NCI-H1694 treated with DMSO at 0.1 percent for 48 hours (cell line): ENCODE results near the gene KCNAB2.
"Not testable (repeated sequence)": the region's sequence is repeated elsewhere in the genome, so short reads cannot be mapped to it uniquely, and the experiment has no call there.

ENCODE experiments used
- DNase-seq: peaks from one replicate; lab custom pipeline; 2025; lab: John Stamatoyannopoulos, UW

The KCNAB2 gene

DNA sequence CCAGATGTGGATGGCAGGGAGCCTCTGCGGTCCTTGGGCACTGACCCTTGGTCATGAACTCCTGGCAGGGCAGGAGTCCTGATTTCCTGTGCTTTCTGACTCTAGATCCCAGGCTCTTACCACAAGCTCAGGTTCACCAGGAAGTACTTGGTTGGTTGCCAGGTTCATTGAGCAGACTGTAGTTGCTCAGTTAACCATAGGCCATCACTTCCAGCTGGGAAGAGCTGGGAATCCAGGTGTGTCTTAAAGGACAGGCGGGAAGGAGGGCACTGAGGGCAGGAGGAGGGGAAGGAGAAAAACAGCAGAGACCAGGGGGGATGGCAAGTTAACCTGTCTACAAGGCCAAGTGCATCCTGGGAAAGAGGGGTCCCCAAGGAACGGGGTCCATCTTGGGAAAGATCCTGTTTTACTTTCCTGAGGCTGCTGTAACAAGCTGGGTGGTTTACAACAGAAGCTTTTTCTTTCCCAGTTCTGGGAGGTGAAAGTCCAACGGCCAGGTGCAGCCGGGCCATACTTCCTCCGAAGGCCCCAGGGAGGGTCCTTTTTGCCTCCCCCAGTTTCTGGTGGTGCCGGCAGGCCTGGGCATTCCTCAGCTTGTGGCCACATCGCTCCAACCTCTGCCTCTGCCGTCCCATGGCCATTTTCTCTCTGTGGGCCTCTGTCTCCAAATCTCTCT, 11.6 kb downstream of the KCNAB2 start:
- no peak for DNase-seq

DNA sequence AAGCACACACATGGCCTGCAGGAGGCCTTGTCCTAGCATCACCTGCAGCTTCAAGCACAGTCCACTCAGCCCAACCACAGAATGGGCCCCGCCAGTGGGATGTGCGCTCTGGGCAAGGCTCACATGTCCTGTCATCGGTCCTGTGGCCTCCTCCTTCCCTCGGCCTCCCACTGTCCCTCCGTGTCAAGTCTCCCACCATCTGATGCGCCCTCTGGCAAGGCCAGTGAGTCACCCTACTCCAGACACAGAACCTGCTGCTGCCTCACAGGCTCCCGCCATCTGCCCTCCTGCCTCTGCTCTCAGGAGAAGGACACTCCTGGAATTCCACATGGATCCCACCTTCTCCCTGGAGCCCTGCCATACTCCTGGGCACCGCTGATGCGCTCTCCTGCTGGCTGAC, 14.2 kb downstream of the KCNAB2 start:
- DNase-seq, result no peak

DNA sequence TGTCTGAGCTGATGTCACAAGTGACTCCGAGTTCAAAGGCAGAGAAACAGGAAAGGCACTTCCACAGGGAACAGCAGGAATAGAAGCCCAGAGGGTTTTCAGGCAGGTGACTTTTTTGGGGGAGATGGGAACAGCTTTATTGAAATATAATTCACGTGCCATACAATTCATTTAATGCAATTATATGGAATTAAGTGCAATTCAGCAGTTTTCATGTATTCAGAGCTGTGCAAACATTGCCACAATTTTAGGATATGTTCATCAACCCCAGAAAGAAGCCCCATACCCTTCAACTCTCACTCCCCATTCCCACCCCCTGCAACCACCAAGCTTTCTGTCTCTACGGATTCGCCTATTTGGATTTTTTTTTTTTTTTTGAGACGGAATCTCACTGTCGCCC, 17.0 kb downstream of the KCNAB2 start:
- no peak for DNase-seq

DNA sequence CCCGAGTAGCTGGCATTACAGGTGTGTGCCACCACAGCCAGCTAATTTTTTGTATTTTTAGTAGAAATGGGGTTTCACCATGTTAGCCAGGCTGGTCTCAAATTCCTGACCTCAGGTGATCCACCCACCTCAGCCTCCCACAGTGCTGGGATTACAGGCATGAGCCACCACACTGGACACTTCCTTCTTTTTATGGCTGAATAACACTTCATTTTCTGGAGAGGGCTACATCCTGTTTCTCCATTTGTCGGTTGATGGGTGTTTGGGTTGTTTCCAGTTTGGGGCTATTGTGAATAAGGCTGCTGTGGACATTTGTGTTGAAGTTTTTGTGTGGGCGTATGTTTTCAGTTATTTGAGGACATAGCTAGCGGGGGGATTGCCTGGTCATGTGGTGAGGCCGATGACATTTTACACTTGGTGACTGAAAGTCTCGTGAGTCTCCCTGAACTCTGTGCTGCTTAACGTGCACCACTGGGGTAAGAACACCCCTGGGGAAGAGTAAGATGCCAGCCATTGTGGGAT, 17.9 kb downstream of the KCNAB2 start:
- not testable (repeated sequence) for DNase-seq

DNA sequence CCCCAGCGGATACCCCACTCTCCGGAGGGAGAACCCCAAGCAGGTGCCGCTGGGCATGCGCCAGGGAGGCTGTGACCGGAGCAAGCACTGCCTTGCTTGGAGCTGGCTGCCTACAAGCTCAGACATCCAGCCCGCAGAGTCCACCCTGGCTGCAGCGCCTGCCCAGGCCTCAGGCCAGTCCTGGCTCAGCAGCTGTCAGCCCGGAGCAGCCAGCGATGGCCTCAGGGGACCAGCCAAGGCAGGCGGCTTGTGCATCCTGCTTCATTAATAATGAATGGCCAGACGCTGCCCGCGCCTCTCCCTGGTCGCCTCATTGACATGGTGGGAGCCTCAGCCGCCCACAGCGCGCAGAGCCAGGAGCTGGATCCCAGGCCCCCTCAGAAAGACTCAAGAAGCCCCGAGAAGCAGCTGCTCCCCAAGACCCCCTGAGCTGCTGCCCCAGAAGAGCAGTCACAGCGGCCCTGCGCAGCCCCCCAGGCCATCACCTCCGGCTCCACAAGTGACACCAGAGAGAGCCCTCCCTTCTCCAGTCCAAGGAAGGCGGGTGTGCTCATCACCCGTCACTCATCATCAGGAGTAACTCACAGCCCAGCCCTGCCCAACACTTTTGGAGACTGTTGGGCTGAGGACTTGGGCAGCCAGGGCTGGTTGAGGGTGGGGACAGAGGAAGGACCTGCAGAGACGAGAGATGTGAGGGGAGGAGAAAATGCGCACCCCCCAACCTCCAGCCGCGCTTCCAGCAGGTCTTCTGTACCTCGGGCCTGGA, 19.6 kb downstream of the KCNAB2 start:
- no peak for DNase-seq

DNA sequence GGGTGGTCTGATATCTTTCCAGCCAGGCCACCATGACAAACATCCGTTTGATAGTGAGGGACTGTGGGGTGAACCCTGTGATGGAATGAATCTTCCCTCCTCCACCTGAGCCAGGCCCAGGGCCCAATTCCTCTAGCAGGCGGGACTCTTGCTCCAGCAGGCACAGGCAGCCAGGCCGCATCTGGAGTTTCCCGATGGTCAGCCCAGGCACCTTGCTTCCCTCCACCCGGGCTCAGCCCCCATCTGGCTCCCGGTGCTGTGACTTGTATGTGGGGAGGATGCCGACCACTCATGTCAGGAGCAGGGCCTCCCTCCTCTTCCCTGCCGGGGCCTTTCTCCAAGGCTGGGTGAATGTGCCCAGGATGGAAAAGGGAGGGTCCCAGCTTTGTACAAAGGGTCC, 21.0 kb downstream of the KCNAB2 start:
- DNase-seq, result no peak

DNA sequence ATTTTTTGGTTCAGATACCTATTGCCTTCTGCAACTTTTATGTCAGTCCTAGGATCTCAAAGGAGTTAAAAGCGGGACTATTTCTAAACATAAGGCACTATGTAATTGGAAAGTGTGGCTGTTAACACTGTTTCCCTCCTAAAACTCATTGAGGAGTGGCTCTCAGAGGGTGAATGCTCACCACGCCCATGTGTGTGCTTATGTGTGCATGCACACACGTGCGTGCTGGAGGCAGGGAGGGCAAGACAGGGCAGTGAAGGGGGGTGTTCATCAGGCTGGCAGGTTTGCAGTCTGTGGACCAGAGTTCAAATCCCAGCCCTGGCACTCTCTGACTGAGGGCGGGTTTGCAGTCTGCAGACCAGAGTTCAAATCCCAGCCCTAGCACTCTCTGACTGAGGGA, 22.4 kb downstream of the KCNAB2 start:
- no peak for DNase-seq

DNA sequence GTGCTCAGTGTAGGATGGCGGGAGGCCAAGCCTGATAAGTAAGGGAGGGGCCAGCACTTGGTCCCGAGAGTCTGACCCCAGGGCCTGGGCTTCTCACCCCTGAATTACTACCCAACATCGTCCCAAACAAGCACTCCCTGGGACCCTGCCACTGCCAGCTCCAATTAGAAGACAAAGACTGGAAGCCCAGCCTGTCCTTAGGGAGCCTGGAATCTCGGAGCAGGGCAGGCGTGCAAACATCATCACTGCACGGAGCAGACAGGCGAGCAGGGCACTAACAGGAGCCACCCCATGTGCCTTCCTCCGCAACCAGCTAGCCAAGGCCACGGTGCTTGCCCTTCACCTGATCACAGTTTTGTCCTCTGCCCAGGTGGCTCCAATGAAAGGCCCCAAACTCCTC, 23.2 kb downstream of the KCNAB2 start:
- no peak for DNase-seq

DNA sequence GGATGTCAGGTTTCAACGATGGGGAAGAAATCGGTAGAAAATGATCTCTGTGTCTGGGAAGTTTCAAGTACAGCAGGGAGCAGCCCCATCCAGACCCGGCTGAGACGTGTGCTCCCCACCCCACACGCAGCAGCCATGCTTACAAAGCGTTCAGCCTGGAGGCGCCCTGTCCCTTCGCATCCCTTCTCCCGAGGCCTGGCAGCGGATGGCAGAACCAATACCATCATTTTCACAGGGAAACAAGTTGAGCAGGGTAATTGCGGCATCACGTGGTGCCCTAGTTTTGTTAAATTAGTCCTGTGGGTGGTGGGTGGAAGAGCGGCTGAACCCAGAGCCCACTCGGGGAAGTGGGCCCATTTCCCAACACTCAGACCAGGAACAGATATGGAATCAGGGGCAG, 23.9 kb downstream of the KCNAB2 start:
- DNase-seq, result no peak

DNA sequence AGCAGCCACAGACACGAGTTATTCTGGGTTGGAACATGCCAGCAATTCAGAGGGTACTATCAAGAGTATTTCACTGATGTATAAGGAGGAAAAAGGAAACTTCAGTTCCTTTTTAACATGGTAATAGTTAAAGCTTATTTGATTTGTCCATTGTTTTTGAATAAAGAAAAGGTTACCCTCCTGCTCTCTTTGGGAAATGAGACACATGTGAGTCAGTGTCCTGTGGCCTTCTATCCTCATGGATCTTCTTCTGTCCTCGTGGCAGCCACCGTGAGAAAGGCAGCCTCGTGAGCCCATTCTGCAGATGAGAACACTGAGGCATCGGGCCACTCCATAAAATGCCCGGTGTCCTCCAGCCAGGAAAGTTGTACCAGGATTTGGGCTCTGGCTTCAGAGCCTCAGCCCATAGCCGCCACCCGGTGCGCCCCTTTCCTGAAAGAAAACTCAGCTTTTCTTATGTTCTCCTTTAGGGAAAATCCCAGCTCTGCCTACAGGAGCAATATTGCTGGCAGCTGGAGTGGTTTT, 24.8 kb downstream of the KCNAB2 start:
- no peak for DNase-seq

DNA sequence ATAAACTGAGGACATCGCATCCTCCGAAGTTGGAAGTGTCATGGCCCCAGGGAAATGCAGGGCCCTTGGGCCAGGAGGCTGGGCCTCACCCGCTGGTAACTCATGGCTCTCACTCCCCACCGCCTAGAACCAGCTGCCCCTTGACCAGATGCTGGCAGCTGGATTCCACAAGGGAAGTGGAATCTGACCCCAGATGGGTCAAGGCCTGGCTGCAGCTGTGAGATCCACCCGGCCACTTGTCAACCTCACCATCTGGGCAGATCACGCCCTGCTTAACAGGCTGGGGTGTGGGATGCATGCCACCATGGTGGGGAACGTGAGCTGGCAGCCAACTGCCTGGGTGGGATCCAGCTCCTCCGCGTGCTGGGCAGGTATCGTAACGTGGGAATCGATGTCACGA, 25.5 kb downstream of the KCNAB2 start:
- no peak for DNase-seq

DNA sequence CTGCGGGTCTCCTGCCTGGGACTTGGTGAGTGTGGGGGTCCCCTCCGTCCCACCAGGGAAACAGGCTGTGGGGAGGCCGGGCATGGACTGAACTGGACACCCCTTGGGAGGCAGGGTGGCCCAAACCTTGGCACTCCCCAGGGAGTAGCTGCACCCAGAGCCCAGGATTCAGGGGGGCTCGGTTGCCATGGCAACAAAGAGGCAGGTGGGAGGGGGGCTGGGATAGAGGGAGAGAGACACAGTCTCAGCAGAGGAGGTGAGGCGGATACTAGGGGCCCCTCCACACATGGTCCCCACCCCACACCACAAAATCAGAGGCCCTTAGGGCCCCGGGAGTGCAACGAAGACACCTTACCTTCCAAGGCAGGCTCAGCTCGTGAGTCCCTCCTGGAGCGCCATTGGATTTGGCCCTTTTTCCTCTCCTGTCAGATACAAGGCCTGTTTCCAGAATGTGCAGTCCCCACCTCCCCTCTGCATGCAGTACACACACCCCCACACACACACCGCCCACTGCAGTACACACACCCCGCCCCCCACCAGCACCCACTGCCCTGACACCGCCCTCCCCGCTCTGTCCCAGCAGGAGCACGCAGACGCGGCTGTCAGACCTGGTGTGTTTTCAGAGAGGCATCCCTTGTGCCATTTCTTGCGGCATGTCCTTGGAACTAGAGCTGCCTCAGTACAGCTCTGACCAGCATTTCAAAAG, 27.2 kb downstream of the KCNAB2 start:
- no peak for DNase-seq

DNA sequence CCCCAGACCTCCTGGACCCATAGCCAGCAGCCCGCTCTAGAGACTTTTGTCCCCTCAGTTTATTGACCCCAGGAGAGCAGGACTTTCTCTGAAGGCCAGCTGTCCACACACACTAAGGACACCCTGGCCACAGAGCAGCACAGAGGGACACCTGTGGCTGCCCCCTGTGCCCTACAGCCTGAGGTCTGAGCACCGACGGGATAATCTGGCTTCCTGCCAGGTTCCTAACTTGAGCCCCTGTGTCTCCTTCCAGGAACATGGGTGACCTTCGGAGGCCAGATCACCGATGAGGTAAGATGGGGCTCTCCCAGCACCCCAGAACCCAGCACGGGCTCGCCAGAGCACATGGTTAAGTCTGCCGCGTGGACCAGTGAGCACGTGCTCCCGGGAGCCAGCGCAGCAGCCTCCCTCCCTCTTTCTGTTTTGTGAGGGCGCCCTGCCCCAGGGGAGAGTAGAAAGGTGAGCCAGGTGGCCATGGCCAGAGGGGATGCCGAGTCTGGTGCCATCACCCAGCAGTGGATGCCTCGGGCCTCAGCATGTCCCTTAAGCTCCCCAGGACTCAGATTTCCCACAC, 27.9 kb downstream of the KCNAB2 start:
- no peak for DNase-seq

DNA sequence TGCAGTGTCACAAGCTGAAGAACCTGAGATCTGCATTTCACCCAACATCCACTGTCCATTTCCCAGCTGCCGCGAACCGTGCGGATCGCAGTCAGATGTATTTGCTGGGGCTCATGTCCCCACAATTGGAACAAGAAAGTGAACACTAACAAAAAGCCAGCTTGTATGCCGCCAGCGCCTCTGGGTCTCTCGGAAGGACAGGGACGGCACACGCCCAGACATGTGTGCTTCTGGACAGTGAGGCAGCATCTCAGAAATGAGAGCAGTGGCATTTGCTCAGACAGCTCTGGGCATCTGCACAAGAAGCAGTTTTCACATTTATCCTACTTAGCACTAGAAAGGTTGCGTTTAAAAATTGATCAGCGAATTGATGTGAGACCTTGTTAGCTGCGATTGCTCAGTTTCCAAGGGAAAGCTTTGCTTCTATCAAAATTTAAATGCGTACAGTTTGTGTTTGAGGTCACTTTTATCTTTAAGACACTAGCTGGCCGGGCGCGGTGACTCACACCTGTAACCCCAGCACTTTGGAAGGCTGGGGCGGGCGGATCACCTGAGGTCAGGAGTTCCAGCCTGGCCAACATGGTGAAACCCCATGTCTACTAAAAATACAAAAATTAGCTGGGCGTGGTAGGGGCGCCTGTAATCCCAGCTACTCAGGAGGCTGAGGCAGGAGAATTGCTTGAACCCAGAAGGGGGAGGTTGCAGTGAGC, 28.7 kb downstream of the KCNAB2 start:
- DNase-seq, result no peak

DNA sequence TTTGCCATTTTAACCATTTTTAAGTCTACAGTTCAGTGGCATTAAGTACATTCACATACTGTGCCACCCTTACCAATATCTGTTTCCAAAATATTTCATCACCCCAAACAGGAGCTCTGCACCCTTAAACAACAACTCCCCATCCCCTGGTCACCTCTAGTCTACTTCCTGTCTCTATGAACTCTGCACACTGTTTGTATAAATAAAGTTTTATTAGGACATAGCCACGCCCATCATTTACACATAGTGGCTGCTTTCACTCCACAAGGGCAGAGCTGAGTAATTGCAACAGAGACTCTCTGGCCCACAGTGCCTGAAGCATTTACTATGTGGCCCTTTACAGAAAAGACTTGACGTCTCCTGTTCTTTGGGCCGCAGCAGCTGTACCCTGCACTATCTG, 30.1 kb downstream of the KCNAB2 start:
- no peak for DNase-seq

DNA sequence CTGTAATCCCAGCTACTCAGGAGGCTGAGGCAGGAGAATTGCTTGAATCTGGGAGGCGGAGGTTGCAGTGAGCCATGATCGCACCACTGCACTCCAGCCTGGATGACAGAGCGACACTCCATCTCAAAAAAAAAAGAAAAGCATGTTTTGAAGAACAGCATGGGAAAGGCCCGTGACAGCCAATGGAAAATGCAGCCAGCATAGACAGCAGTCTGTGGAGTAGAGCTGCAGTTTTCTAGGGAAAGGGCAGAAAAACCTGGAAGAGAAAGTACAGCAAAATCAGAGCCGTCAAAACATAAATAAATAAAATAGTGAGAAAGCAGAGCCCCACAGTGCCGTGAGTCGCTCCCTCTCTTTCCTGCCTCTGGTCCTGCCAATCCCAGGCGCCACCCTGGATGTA, 31.4 kb downstream of the KCNAB2 start:
- not testable (repeated sequence) for DNase-seq

DNA sequence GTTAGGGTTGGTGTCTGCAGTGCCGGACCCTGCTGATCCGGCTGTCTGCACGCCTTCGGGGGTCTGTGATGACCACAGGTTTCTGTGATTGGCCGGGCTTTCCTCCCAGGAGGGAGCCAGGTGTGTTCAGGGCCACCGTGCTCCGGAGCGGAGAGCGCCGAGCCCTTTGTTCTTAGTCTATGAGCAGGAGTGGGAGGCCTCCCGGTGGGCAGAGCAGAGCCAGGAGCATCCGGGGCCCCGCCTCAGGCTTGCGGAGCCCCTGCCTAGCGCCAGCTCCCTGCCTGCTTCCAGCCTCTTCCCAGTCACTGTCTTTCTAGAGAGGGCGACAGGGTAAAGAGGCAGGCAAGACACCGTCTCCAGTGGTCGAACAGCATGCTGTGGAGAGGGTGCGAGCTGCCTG, 31.8 kb downstream of the KCNAB2 start:
- no peak for DNase-seq

DNA sequence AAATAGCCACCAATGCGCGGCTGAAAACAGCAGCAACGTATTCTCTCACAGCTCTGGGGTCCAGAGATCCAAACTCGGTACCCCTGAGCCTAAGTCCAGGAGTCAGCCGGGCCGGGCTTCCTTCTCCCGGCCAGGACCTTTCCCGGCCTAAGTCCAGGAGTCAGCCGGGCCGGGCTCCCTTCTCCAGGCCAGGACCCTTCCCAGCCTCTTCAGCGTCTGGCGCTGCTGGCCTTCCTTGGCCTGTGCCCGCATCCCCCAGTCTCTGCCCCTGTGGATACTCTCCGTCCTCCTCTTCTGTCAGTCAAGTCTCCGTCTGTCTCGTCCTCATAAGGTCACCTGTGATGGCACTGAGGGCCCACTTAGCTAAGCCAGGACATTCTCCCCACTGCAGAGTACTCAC, 32.2 kb downstream of the KCNAB2 start:
- no peak for DNase-seq

DNA sequence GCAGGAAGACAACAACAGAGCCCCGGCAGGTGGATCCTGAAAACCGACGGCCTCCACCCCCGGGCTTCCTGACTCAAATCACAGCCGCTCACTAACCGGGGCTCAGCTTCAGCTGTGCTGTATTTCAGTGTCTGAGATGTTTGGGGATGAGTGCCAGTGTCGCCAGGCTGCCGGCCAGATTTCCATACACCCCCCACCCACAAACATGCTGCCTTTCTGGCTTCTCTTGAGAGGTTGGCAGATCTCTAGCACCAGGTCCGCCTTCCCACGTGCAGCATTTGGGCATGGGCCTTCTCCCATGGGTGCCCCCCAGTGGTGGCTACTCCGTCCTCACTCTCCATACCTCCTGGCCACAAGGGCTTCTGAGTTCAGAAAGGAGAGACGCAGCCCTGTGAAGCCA, 34.8 kb downstream of the KCNAB2 start:
- DNase-seq, result peak; percentile 44

DNA sequence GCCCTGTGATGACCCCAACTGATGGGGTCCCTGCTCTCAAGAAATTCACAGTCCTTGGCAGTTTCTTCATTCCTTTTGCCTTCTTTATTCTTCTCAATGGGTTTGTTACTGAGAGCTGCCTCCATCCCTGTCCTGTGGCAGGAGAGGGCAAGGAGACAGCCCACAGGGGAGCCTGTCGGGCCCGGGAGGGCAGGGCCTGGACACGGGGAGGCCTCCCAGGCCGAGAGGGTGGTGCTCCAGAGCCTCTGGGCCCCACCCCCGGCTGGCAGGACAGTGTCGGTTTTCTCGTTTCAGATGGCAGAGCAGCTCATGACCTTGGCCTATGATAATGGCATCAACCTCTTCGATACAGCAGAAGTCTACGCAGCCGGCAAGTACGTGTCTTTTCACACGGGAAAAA, 36.2 kb downstream of the KCNAB2 start:
- DNase-seq, result no peak

DNA sequence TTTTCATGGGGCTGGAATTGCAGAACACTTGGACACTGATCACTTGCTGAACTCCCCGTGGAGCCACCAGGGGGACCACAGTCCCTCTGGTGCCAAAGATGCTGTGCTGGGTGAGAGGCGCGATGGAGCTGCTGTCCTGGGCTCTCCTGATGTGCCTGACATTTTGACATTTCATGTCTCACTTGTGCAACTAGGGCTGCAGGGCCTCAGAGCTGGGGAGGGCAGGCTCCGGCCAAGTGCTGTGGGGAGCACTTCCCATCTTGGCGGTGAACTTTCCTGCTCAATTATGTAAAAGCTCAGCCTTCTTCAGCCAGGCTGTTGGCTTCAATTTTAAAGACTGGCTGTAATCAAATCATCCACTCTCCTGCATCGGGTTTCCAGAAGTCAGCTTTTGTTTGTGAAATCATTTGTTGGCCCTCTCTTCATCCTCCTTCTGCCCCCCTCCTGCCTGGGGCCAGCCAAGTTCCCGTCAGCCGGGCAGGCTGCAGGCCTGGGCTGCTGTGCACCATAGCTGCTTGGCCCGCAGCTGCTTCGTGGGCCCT, 36.8 kb downstream of the KCNAB2 start:
- DNase-seq, result peak; percentile 8
